Erythroblast (primary cell): ENCODE results near the gene NR3C1.

Experiments used
- GATA1 ChIP-seq: IDR thresholded peaks from 2 replicates; pipeline ENCODE4 v1.6.1; 2011; ENCODE audit warnings: low read depth, mild to moderate bottlenecking, control low read depth, low read length, moderate library complexity
- POLR2A ChIP-seq: IDR thresholded peaks from 2 replicates; pipeline ENCODE4 v1.6.1; 2011; ENCODE audit warnings: mild to moderate bottlenecking, low read length

- TF ChIP-seq POLR2A (no peak), GATA1 (no peak)
These were observed 37.1 kb upstream of the NR3C1 start for GRCh38 chr5:143440448-143441115.
